Pancreas (tissue), 10 donors: ENCODE measurements around the gene SPTBN2. TPM values are rescaled to one million over a fixed set of nuclear protein-coding genes. Genes with fewer than 3 reads are reported as not detected.

Experiments used
- ATAC-seq, 4 donors: fragments of 200-7000 bp; cut with Tn5 transposase; one replicate each; pipeline versions ENCODE4 v1.8.0 to v1.9.1; 2020; ENCODE audit warnings: mild to moderate bottlenecking in 4 of 4, moderate library complexity in 4 of 4
- DNase-seq, 6 donors: peaks; one replicate each; pipeline ENCODE4 v3.0.0-alpha.2; 2020
- FAIRE-seq: peaks from 2 replicates; lab custom pipeline; 2012; peaks lifted over from hg19 to GRCh38; lab: Jason Lieb, UNC
- H3K27ac ChIP-seq, 4 donors: fragments of 200-600 bp; sonication (generic); 1 replicate in 3 of 4; 2 replicates in 1 of 4; pipeline versions ENCODE4 v1.5.0 to v1.8.0; 2020
- H3K27me3 ChIP-seq, 4 donors: fragments of 200-600 bp; one replicate each; pipeline ENCODE4 v1.8.0; 2021
- H3K36me3 ChIP-seq, 3 donors: fragments of 200-600 bp; sonication (generic) in 1 of 3; one replicate each; pipeline versions ENCODE4 v1.5.0 to v1.8.0; 2020 to 2021
- H3K4me1 ChIP-seq, 3 donors: fragments of 200-600 bp; one replicate each; pipeline ENCODE4 v1.8.0; 2021
- H3K4me3 ChIP-seq, 4 donors: fragments of 200-600 bp; sonication (generic) in 2 of 4; one replicate each; pipeline versions ENCODE4 v1.5.0 to v1.8.0; 2020 to 2021
- H3K9me3 ChIP-seq, 4 donors: fragments of 200-600 bp; one replicate each; pipeline ENCODE4 v1.8.0; 2021
- CTCF ChIP-seq, 4 donors: fragments of 200-600 bp; sonication (generic) in 3 of 4; IDR thresholded peaks; one replicate each; pipeline versions ENCODE4 v1.5.0 to v1.8.0; 2021; ENCODE audit warnings: antibody characterized with exemption in 4 of 4
- WGBS, 2 donors: extraction: QIAGEN DNeasy Blood & Tissue Kit; methylation state at CpG; one replicate each; pipeline ENCODE4 v1.1.7; 2013; 5-methylcytosine and 5-hydroxymethylcytosine counted together
- intact Hi-C, 3 donors: fragments of 100-400 bp; cut with DNase I; formaldehyde crosslinking; loops; one replicate each; pipeline versions ENCODE4 v1.11.1 to v1.14.2; 2022
- polyA plus RNA-seq, 2 donors: library from polyadenylated mRNA; stranded (reverse); fragments of 200-250 nt; gene quantifications; one replicate each; pipeline ENCODE4 v1.2.3, GENCODE V29; 2013
- total RNA-seq, 6 donors: library from RNA; stranded (reverse); fragmentation: NEBNext Ultra II Directional in 4 of 6; extraction: Animal tissue kit (Norgen Biotek cat#: 25700) in 4 of 6; gene quantifications; one replicate each; pipeline versions ENCODE4 v1.2.1 to v1.2.4, GENCODE V29; 2021 to 2023
- donor health status: healthy with polysubstance abuse.
- donor health status: DM: no; HTN: no; CAD: no; lungs with moderate emphysema.
- donor health status: DM: no; HTN: no; CAD: no.
- donor health status: control.
- donor health status: control.
- donor health status: Bipolar disorder and iron deficiency.
- donor health status: DM: yes; HTN: yes; CAD: no.
- donor health status: DM: no; HTN: no; CAD: no.
- donor health status: DM: no; HTN: no; CAD: no.
- donor health status: DM: yes; HTN: yes; CAD: no.

The SPTBN2 gene
- total and polyA plus RNA-seq, 8 donors, result 17.8 to 59.8 (median 38.7) TPM

GRCh38 chr11:66665369-66665768, 63.6 kb downstream of the SPTBN2 start:
- intact Hi-C loops, result no loop called here
- FAIRE-seq, result no peak
- no peaks in the 10 kb centered on the region for H3K4me1 ChIP-seq
- peaks cover 0 to 27% (median 19%) of the 10 kb centered on the region in 3 donors for H3K36me3 ChIP-seq
- TF ChIP-seq CTCF (IDR thresholded peaks at IDR 0.05), result no peak
- no peaks in the 10 kb centered on the region for H3K9me3 ChIP-seq
- H3K4me3 ChIP-seq, result no peak overlapping the region
- ATAC-seq, result no peak
- no peak overlapping the region for H3K27ac ChIP-seq
- no peaks in the 10 kb centered on the region for H3K27me3 ChIP-seq
- DNase-seq, result no peak
- 86 to 91% methylated on average over 11 of the region's 11 CpGs for WGBS, 2 donors

GRCh38 chr11:66663741-66664296, 65.2 kb downstream of the SPTBN2 start:
- no peaks in the 10 kb centered on the region for H3K27me3 ChIP-seq
- no peaks in the 10 kb centered on the region for H3K4me1 ChIP-seq
- WGBS, 2 donors, result 89 to 94% methylated on average over 1 of the region's 1 CpG
- H3K36me3 ChIP-seq, result peaks cover 0 to 24% (median 19%) of the 10 kb centered on the region in 3 donors
- intact Hi-C loops, result no loop called here
- DNase-seq (no peak), ATAC-seq (no peak), FAIRE-seq (no peak)
- H3K27ac ChIP-seq, result no peak overlapping the region
- H3K9me3 ChIP-seq, result no peaks in the 10 kb centered on the region
- no peak for TF ChIP-seq CTCF (IDR thresholded peaks at IDR 0.05)
- H3K4me3 ChIP-seq, result no peak overlapping the region

- TF ChIP-seq CTCF (IDR thresholded peaks at IDR 0.05), result no peak
- H3K9me3 ChIP-seq, result no peaks in the 10 kb centered on the region
- no peak for DNase-seq
- 58 to 60% methylated on average over 2 of the region's 2 CpGs for WGBS, 2 donors
- intact Hi-C loops, result no loop called here
- peaks cover 0 to 7% (median 4%) of the 10 kb centered on the region in 3 donors for H3K36me3 ChIP-seq
- no peak for FAIRE-seq
- H3K4me1 ChIP-seq, result no peaks in the 10 kb centered on the region
- H3K4me3 ChIP-seq, result no peak overlapping the region
- no peak overlapping the region for H3K27ac ChIP-seq
- no peaks in the 10 kb centered on the region for H3K27me3 ChIP-seq
- no peak for ATAC-seq
These were observed 69.3 kb downstream of the SPTBN2 start for GRCh38 chr11:66659763-66660162.

- DNase-seq (no peak), FAIRE-seq (no peak), ATAC-seq (no peak)
- 89 to 90% methylated on average over 6 of the region's 6 CpGs for WGBS, 2 donors
- no peak for TF ChIP-seq CTCF (IDR thresholded peaks at IDR 0.05)
- Histone ChIP-seq H3K4me1 (no peaks in the 10 kb centered on the region), H3K27ac (no peak overlapping the region), H3K36me3 (peaks cover 0 to 7% (median 0%) of the 10 kb centered on the region in 3 donors), H3K27me3 (no peaks in the 10 kb centered on the region), H3K4me3 (no peak overlapping the region), H3K9me3 (no peaks in the 10 kb centered on the region)
- intact Hi-C loops, result no loop called here
These were observed 75.9 kb downstream of the SPTBN2 start for GRCh38 chr11:66653123-66653522.

GRCh38 chr11:66652651-66653050, 76.4 kb downstream of the SPTBN2 start:
- intact Hi-C loops, result no loop called here
- peaks cover 0 to 12% (median 0%) of the 10 kb centered on the region in 3 donors for H3K36me3 ChIP-seq
- ATAC-seq, result no peak

More at GRCh38 chr11:66652651-66653050, 76.4 kb downstream of the SPTBN2 start:
- Histone ChIP-seq H3K27me3 (no peaks in the 10 kb centered on the region), H3K4me1 (no peaks in the 10 kb centered on the region), H3K27ac (no peak overlapping the region), H3K4me3 (no peak overlapping the region), H3K9me3 (no peaks in the 10 kb centered on the region)
- WGBS, 2 donors, result 90 to 92% methylated on average over 7 of the region's 7 CpGs
- TF ChIP-seq CTCF (IDR thresholded peaks at IDR 0.05), result no peak
- FAIRE-seq (no peak), DNase-seq (no peak)
